ENCODE measurements around the gene SPTLC3. TPM values are rescaled to one million over a fixed set of nuclear protein-coding genes. Genes with fewer than 3 reads are reported as not detected.

The SPTLC3 gene
- total RNA-seq, 1 experiment from 2014 or later: 7.5 TPM

DNA sequence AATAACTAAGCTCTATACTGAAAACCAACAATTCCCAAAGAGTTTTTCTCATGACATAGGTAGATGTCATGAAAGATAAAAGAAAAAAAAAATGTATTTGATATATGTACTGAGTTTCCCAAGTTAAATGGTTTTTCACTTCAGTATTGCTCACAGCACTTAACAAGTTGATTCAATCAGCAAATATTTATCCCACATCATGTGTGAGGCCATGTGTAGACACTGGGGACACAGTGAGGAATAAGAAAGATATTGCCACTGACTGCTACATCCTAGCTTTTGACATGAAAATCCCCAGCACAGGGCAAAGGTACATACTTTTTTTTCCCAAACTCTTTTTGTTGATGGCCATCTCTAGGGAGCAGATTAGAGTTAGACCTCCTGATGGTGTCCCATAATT, 25.3 kb downstream of the SPTLC3 start:
- DNase-seq: no peak
- no peak overlapping the region for H3K4me3 Mint-ChIP-seq (ENCODE audit: low read depth, unreplicated experiment)
- H3K36me3 Mint-ChIP-seq (ENCODE audit: insufficient read depth, unreplicated experiment): no peaks in the 10 kb centered on the region
- no peaks in the 10 kb centered on the region for H3K27me3 Mint-ChIP-seq (ENCODE audit: unreplicated experiment)
- intact Hi-C loops (cut with micrococcal nuclease; ENCODE audit: unreplicated experiment): loop anchor here (10.0 kb wide), 1 partner anchor 49 kb away; no protein-coding TSS in a partner anchor
- CTCF ChIA-PET: no interaction called here
- TF ChIP-seq, protein P1, sequence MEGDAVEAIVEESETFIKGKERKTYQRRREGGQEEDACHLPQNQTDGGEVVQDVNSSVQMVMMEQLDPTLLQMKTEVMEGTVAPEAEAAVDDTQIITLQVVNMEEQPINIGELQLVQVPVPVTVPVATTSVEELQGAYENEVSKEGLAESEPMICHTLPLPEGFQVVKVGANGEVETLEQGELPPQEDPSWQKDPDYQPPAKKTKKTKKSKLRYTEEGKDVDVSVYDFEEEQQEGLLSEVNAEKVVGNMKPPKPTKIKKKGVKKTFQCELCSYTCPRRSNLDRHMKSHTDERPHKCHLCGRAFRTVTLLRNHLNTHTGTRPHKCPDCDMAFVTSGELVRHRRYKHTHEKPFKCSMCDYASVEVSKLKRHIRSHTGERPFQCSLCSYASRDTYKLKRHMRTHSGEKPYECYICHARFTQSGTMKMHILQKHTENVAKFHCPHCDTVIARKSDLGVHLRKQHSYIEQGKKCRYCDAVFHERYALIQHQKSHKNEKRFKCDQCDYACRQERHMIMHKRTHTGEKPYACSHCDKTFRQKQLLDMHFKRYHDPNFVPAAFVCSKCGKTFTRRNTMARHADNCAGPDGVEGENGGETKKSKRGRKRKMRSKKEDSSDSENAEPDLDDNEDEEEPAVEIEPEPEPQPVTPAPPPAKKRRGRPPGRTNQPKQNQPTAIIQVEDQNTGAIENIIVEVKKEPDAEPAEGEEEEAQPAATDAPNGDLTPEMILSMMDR (IDR thresholded peaks at IDR 0.05; ENCODE audit: unreplicated experiment): no peak
- H3K4me1 Mint-ChIP-seq (ENCODE audit: low read depth, unreplicated experiment): peaks cover 25% of the 10 kb centered on the region
- no peaks in the 10 kb centered on the region for H3K9me3 Mint-ChIP-seq (ENCODE audit: low read depth, unreplicated experiment)
- no peak overlapping the region for H3K27ac Mint-ChIP-seq (ENCODE audit: unreplicated experiment)
- no TSS peak for BruUV-seq (replicated peaks)

DNA sequence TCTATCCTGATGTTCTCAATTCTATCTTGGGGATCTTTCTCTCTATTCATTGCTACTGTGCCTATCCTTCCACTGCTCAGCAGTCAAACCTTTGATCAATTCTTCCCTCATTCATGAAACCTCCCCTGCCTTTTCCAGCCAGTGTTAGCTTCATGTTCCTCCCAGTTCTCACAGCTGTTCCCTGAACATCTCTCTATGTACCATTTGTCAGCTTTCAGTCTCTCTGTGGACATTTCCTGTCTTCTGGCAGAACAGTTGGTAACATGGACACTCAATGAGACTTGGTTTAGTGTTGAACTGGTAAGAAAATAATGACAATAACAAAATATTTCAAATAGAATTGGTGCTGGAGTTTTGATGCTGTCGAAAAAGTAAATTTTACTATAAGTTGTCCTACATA, 26.2 kb downstream of the SPTLC3 start:
- Mint-ChIP-seq H3K9me3 (ENCODE audit: low read depth, unreplicated experiment) (no peaks in the 10 kb centered on the region), H3K4me3 (ENCODE audit: low read depth, unreplicated experiment) (no peak overlapping the region), H3K36me3 (ENCODE audit: insufficient read depth, unreplicated experiment) (no peaks in the 10 kb centered on the region), H3K27ac (ENCODE audit: unreplicated experiment) (no peak overlapping the region), H3K4me1 (ENCODE audit: low read depth, unreplicated experiment) (peaks cover 20% of the 10 kb centered on the region), H3K27me3 (ENCODE audit: unreplicated experiment) (no peaks in the 10 kb centered on the region)
- TF ChIP-seq, protein P1 (IDR thresholded peaks at IDR 0.05; ENCODE audit: unreplicated experiment): no peak
- intact Hi-C loops (cut with micrococcal nuclease; ENCODE audit: unreplicated experiment): loop anchor here (10.0 kb wide), 1 partner anchor 50 kb away; no protein-coding TSS in a partner anchor
- DNase-seq: no peak
- CTCF ChIA-PET: interaction anchor here (1.2 kb wide), 1 partner anchor 26 kb away, joined by 4 read pairs; the partner anchor contains the start of gene SPTLC3
- BruUV-seq (replicated peaks): no TSS peak

DNA sequence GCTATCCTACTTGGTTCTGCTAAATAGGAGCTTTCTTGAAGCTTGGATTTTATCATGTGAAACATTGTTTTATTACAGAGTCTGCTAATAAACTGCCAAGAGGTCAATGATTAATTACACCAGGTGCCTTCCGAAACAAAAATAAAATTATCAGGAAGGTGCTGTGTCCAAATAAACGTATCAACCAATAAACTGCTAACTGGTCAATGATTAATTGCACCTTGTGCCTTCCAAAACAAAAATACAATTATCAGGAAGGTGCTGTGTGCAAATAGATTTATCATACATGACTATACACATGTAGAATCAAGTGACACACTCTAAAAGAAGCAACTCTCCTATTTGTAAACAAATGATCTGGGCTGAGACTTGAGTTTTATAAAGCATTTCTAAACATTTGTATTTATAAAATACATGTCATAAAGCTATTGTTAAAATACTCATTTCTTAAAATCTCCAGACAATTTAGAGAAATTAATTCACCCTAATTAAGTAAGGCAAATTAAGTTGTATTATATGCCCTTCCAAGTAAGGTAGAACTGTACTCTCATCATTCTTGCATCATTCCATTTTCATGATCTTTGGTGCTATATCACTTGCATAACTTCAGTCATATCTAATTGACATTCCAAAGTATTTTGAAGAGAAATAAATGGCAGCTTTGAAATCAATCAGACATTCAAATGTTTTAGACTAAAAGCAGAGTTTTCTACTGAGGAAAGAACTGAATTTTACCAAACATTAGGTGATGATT, 26.8 kb downstream of the SPTLC3 start:
- BruUV-seq (replicated peaks): no TSS peak
- no peak overlapping the region for H3K4me3 Mint-ChIP-seq (ENCODE audit: low read depth, unreplicated experiment)
- DNase-seq: no peak
- TF ChIP-seq, protein P1 (IDR thresholded peaks at IDR 0.05; ENCODE audit: unreplicated experiment): no peak
- H3K27me3 Mint-ChIP-seq (ENCODE audit: unreplicated experiment): no peaks in the 10 kb centered on the region
- intact Hi-C loops (cut with micrococcal nuclease; ENCODE audit: unreplicated experiment): loop anchor here (10.0 kb wide), 1 partner anchor 51 kb away; no protein-coding TSS in a partner anchor
- CTCF ChIA-PET: interaction anchor here (0.6 to 1.2 kb wide), 2 partner anchors 10 to 27 kb away, joined by 3 to 4 read pairs; partner anchors contain the start of gene SPTLC3
- no peaks in the 10 kb centered on the region for H3K9me3 Mint-ChIP-seq (ENCODE audit: low read depth, unreplicated experiment)
- H3K4me1 Mint-ChIP-seq (ENCODE audit: low read depth, unreplicated experiment): peaks cover 13% of the 10 kb centered on the region
- H3K36me3 Mint-ChIP-seq (ENCODE audit: insufficient read depth, unreplicated experiment): no peaks in the 10 kb centered on the region
- no peak overlapping the region for H3K27ac Mint-ChIP-seq (ENCODE audit: unreplicated experiment)

DNA sequence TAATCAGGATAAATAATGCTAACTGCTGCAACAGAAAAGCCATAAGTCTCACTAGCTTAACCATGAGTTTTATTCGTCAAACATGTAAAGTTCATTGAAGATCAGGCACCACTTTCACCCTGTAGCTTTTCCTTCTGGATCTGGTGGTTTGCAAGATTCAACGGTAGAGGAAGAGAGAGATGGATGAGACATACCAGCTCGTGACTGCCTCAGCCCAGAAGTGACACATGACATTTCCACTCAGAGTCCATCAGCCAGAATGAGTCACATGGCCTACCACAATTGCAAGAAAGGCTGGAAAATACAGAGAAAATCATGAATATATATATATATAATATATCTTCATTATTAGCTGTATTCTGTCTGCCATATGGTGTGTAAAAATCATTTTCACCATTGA, 29.0 kb downstream of the SPTLC3 start:
- no peaks in the 10 kb centered on the region for H3K36me3 Mint-ChIP-seq (ENCODE audit: insufficient read depth, unreplicated experiment)
- DNase-seq: no peak
- peaks cover 9% of the 10 kb centered on the region for H3K4me1 Mint-ChIP-seq (ENCODE audit: low read depth, unreplicated experiment)
- intact Hi-C loops (cut with micrococcal nuclease; ENCODE audit: unreplicated experiment): loop anchor here (10.0 kb wide), 1 partner anchor 53 kb away; no protein-coding TSS in a partner anchor
- CTCF ChIA-PET: no interaction called here
- no peaks in the 10 kb centered on the region for H3K9me3 Mint-ChIP-seq (ENCODE audit: low read depth, unreplicated experiment)
- no peak overlapping the region for H3K4me3 Mint-ChIP-seq (ENCODE audit: low read depth, unreplicated experiment)
- TF ChIP-seq, protein P1 (IDR thresholded peaks at IDR 0.05; ENCODE audit: unreplicated experiment): no peak
- no peak overlapping the region for H3K27ac Mint-ChIP-seq (ENCODE audit: unreplicated experiment)
- no peaks in the 10 kb centered on the region for H3K27me3 Mint-ChIP-seq (ENCODE audit: unreplicated experiment)
- no TSS peak for BruUV-seq (replicated peaks)
